CD8-positive, alpha-beta memory T cell (primary cell): ENCODE measurements around the gene GPSM1. TPM values are rescaled to one million over a fixed set of nuclear protein-coding genes. Genes with fewer than 3 reads are reported as not detected.

Source experiments
- CTCF ChIA-PET: fragments of 350-600 bp; sonication (Branson Sonifier 250); formaldehyde crosslinking; loops from one replicate; lab custom pipeline; 2021; ENCODE audit warnings: antibody characterized with exemption; lab: Charles Lee
- POLR2A ChIA-PET: fragments of 350-600 bp; sonication (Branson Sonifier 250); formaldehyde crosslinking; loops from one replicate; lab custom pipeline; 2021; ENCODE audit warnings: antibody characterized with exemption; lab: Charles Lee
- DNase-seq, 5 donors: peaks; one replicate each; pipeline versions ENCODE4 v3.0.0 to v3.0.0-alpha.2; 2020 to 2022; ENCODE audit warnings: mixed read lengths in 1 of 5
- H3K27ac ChIP-seq: one replicate; pipeline ENCODE4 v1.7.0; 2013; ENCODE audit warnings: low read depth, mild to moderate bottlenecking, low read length, moderate library complexity
- H3K27me3 ChIP-seq: 2 replicates; pipeline ENCODE4 v1.7.0; 2013; ENCODE audit warnings: low read length, mild to moderate bottlenecking; ENCODE audit not compliant: insufficient read depth, poor library complexity, severe bottlenecking
- H3K36me3 ChIP-seq: 2 replicates; pipeline ENCODE4 v1.7.0; 2013; ENCODE audit warnings: mild to moderate bottlenecking, low read length, moderate library complexity; ENCODE audit not compliant: insufficient read depth
- H3K4me1 ChIP-seq: 2 replicates; pipeline ENCODE4 v1.7.0; 2013; ENCODE audit warnings: mild to moderate bottlenecking, low read length, moderate library complexity; ENCODE audit not compliant: insufficient read depth
- H3K4me3 ChIP-seq: 2 replicates; pipeline ENCODE4 v1.7.0; 2013; ENCODE audit warnings: mild to moderate bottlenecking, low read length
- H3K9me3 ChIP-seq: 2 replicates; pipeline ENCODE4 v1.7.0; 2013; ENCODE audit warnings: mild to moderate bottlenecking, low read length
- H3K27ac Mint-ChIP-seq, 8 donors: one replicate each; pipeline ENCODE4 v1.8.0; 2020 to 2021; ENCODE audit warnings: mixed read lengths in 8 of 8, mild to moderate bottlenecking in 6 of 8, inconsistent platforms in 3 of 8, moderate library complexity in 3 of 8
- H3K27me3 Mint-ChIP-seq, 2 donors: one replicate each; pipeline ENCODE4 v1.8.0; 2020 to 2021; ENCODE audit warnings: mixed read lengths in 2 of 2, mild to moderate bottlenecking in 1 of 2, moderate library complexity in 1 of 2
- H3K36me3 Mint-ChIP-seq, 3 donors: one replicate each; pipeline ENCODE4 v1.8.0; 2020 to 2021; ENCODE audit warnings: mixed read lengths in 3 of 3, inconsistent platforms in 1 of 3, mild to moderate bottlenecking in 1 of 3
- H3K4me1 Mint-ChIP-seq, 3 donors: one replicate each; pipeline ENCODE4 v1.8.0; 2020 to 2021; ENCODE audit warnings: mixed read lengths in 3 of 3, inconsistent platforms in 1 of 3, mild to moderate bottlenecking in 1 of 3
- H3K4me3 Mint-ChIP-seq, 7 donors: one replicate each; pipeline ENCODE4 v1.8.0; 2020 to 2021; ENCODE audit warnings: mixed read lengths in 7 of 7, mild to moderate bottlenecking in 6 of 7, moderate library complexity in 4 of 7, inconsistent platforms in 2 of 7
- H3K9me3 Mint-ChIP-seq, 5 donors: one replicate each; pipeline ENCODE4 v1.8.0; 2020 to 2022; ENCODE audit warnings: mixed read lengths in 5 of 5, mild to moderate bottlenecking in 3 of 5, moderate library complexity in 2 of 5, inconsistent platforms in 1 of 5
- polyA plus RNA-seq: library from polyadenylated mRNA; unstranded; fragments of 300-500 nt; fragmentation: Illumina TruSeq; gene quantifications from one replicate; pipeline ENCODE4 v1.2.3, GENCODE V29; 2021
- total RNA-seq, 2 experiments: library from RNA; stranded (reverse); gene quantifications; one replicate each; pipeline ENCODE4 v1.2.3, GENCODE V29; 2021

GPSM1 gene
- total and polyA plus RNA-seq, 3 experiments from 2014 or later, result 1.7 to 7.5 (median 6.8) TPM

DNA sequence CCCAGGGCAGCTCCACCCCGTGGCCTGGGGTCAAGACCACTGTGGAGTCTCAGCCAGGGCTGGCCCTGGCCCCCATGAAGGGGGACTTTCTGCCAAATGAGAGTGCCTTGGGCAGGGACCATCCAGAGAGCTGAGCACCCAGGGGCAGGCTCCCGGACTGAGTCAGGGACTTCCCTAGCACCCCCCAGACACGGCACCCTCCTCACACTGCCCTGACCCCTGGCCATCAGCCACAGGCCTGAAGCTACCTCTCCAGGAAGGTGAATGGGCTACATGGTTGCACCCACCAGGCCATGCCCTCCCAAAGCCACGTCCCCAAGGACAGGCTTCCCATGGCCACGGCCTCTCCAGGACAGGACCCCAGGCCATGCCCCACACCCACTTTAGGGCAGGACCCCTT, 32.9 kb upstream of the GPSM1 start:
- no peaks in the 10 kb centered on the region for H3K36me3 ChIP-seq
- Mint-ChIP-seq H3K4me1 (no peaks in the 10 kb centered on the region), H3K36me3 (no peaks in the 10 kb centered on the region)

DNA sequence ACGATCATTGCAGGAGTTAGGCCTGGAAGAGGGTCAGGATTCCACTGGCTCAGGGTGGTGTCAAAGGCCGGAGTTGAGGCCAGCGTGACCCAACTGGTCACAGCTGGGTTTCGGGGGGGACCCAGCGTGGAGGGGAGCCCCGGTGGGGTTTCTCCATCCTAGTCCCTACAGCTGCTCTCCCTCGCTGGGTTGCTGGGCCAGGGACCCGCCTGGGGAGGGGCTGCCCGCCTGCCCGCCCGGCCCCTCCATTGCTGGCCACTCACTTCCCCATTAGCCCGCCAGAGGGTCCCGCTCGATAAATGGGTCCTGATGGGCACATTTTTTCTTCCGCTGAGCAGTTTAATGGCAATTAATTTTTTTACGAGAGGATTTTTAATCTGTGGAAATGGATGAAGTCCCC, 32.3 kb upstream of the GPSM1 start:
- Histone ChIP-seq H3K27me3 (no peaks in the 10 kb centered on the region), H3K9me3 (no peaks in the 10 kb centered on the region), H3K4me3 (no peak overlapping the region), H3K27ac (no peak overlapping the region), H3K36me3 (no peaks in the 10 kb centered on the region), H3K4me1 (no peaks in the 10 kb centered on the region)
- no peak for DNase-seq
- H3K27me3 Mint-ChIP-seq, result peaks cover 3 to 4% of the 10 kb centered on the region in 2 donors
- H3K4me3 Mint-ChIP-seq, result no peak overlapping the region
- no peak overlapping the region for H3K27ac Mint-ChIP-seq
- POLR2A ChIA-PET, result no interaction called here
- H3K9me3 Mint-ChIP-seq, result no peaks in the 10 kb centered on the region
- CTCF ChIA-PET, result no interaction called here
- H3K36me3 Mint-ChIP-seq, result no peaks in the 10 kb centered on the region
- H3K4me1 Mint-ChIP-seq, result no peaks in the 10 kb centered on the region

More for the DNA sequence above, 32.9 kb upstream of the GPSM1 start:
- no peak overlapping the region for H3K4me3 ChIP-seq
- no peaks in the 10 kb centered on the region for H3K4me1 ChIP-seq
- CTCF ChIA-PET, result no interaction called here
- Mint-ChIP-seq H3K4me3 (no peak overlapping the region), H3K9me3 (no peaks in the 10 kb centered on the region), H3K27me3 (peaks cover 0 to 4% of the 10 kb centered on the region in 2 donors), H3K27ac (no peak overlapping the region)
- DNase-seq, result no peak
- no peak overlapping the region for H3K27ac ChIP-seq
- no peaks in the 10 kb centered on the region for H3K9me3 ChIP-seq
- POLR2A ChIA-PET, result no interaction called here
- no peaks in the 10 kb centered on the region for H3K27me3 ChIP-seq

DNA sequence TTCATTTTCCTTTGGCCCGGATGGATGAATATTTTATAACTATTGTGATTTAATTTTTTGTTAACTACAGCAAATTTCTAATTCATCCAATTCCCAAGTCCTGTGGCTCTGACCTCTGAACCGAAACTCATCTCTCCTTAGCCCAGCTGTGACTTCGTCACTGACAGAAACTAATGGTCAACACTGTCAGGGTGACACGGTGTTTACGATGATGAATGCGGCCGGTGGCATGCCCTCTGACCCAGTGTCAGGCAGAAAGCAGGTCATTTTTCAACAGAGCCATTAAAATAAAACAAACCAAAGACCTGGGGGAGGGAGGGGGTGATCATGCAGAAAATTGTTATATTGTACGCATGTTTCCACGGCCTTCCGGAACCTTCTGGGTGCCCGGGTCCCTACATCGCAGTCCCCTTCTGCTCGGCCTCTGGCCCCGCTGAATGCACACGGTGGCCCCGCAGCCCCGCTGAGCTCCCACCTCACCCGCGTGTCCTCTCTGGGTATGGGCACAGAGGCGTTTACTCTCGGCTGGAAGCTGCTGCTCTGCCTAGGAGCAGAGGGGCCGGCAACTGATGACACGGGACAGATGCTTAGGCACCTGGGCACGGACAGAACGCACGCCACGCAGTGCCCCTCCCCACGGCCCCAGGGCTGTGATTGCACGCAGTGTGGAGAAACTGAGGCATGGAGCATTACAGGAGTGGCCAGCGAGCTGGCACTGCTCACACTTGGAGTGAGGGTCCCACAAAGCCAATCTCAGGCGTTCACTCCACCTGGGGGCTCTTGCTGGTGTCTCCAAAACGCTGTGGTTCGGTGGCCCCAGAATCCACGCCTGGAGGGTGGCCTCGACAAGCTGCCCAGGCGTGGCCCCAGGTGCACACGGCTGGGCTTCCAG, 31.6 kb upstream of the GPSM1 start:
- POLR2A ChIA-PET, result no interaction called here
- CTCF ChIA-PET, result interaction anchor here (1.3 kb wide), 1 partner anchor 13 kb away, joined by 3 read pairs; no protein-coding TSS in a partner anchor

GRCh38 chr9:136296434-136297015, 30.8 kb upstream of the GPSM1 start:
- Histone ChIP-seq H3K27me3 (no peaks in the 10 kb centered on the region), H3K4me3 (no peak overlapping the region), H3K27ac (no peak overlapping the region), H3K9me3 (no peaks in the 10 kb centered on the region), H3K4me1 (no peaks in the 10 kb centered on the region), H3K36me3 (no peaks in the 10 kb centered on the region)
- ChIA-PET CTCF (interaction anchor here (1.3 kb wide), 1 partner anchor 14 kb away, joined by 3 read pairs; no protein-coding TSS in a partner anchor), POLR2A (no interaction called here)
- DNase-seq, result no peak
- no peak overlapping the region for H3K4me3 Mint-ChIP-seq
- H3K36me3 Mint-ChIP-seq, result no peaks in the 10 kb centered on the region
- no peak overlapping the region for H3K27ac Mint-ChIP-seq
- peaks cover 3 to 4% of the 10 kb centered on the region in 2 donors for H3K27me3 Mint-ChIP-seq
- H3K4me1 Mint-ChIP-seq, result no peaks in the 10 kb centered on the region
- H3K9me3 Mint-ChIP-seq, result no peaks in the 10 kb centered on the region

More for the DNA sequence above, 31.6 kb upstream of the GPSM1 start:
- H3K27me3 ChIP-seq, result no peaks in the 10 kb centered on the region
- H3K9me3 ChIP-seq, result no peaks in the 10 kb centered on the region
- Mint-ChIP-seq H3K4me1 (no peaks in the 10 kb centered on the region), H3K27me3 (peaks cover 3 to 4% of the 10 kb centered on the region in 2 donors), H3K27ac (no peak overlapping the region), H3K36me3 (no peaks in the 10 kb centered on the region), H3K4me3 (no peak overlapping the region), H3K9me3 (no peaks in the 10 kb centered on the region)
- no peaks in the 10 kb centered on the region for H3K36me3 ChIP-seq
- H3K27ac ChIP-seq, result no peak overlapping the region
- H3K4me3 ChIP-seq, result no peak overlapping the region
- no peaks in the 10 kb centered on the region for H3K4me1 ChIP-seq
- DNase-seq, result no peak

- Mint-ChIP-seq H3K27ac (no peak overlapping the region), H3K4me1 (no peaks in the 10 kb centered on the region), H3K36me3 (no peaks in the 10 kb centered on the region), H3K4me3 (no peak overlapping the region), H3K27me3 (peaks cover 3 to 4% of the 10 kb centered on the region in 2 donors), H3K9me3 (no peaks in the 10 kb centered on the region)
- Histone ChIP-seq H3K27me3 (no peaks in the 10 kb centered on the region), H3K9me3 (no peaks in the 10 kb centered on the region), H3K36me3 (no peaks in the 10 kb centered on the region), H3K4me3 (no peak overlapping the region), H3K4me1 (no peaks in the 10 kb centered on the region), H3K27ac (no peak overlapping the region)
- DNase-seq, result no peak
- ChIA-PET CTCF (interaction anchor here (1.3 kb wide), 1 partner anchor 14 kb away, joined by 3 read pairs; no protein-coding TSS in a partner anchor), POLR2A (no interaction called here)
These were observed 30.2 kb upstream of the GPSM1 start for GRCh38 chr9:136297016-136297691.

DNA sequence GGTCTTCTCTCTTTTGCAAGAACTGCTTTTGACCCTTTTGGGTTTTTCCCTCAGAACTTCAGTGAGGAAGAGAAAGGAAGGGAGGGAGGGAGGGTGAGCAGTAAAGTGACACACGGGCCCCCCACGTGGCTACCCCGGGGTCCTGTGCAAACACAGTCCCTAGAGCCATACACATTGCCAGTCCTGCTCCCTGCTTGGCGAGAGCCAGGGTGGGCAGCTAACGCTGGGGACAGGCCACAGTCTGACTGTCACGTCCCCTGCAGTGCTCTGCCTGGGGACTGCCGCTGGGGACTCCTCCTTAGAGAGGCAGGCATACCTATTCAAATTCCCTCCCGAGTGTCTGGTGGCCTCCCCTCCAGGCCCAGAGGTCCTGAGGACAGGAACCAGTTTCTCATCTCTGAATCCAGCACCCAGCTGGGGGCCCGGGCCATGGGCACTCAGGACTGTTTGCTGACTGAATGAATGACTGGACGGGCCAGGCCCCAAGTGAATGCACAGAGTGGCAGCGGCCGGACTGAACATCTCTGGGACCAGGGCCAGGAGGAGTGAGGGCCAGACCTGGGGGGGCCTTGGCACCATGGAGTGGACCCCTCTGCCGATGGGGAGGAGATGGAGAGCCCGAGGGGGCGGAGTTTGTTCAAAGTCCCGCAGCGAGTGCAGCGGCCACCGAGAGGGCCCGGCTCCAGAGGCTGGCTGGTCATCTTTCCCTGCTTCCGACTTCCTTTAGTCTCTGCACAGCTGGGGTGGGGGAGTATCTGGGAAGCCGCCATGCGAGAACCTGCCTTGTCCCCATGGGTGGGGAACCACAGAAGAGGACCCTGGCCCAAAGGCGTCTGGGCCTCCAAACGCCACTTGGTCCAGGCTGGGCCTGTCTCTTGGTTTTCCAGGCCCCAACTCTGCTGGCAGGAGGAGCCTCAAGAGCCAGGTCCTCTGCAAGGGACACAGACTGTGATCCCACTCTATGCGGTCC, 29.3 kb upstream of the GPSM1 start:
- Histone ChIP-seq H3K36me3 (no peaks in the 10 kb centered on the region), H3K27ac (no peak overlapping the region), H3K27me3 (no peaks in the 10 kb centered on the region), H3K4me1 (no peaks in the 10 kb centered on the region), H3K9me3 (no peaks in the 10 kb centered on the region), H3K4me3 (no peak overlapping the region)
- Mint-ChIP-seq H3K36me3 (no peaks in the 10 kb centered on the region), H3K4me1 (no peaks in the 10 kb centered on the region), H3K27ac (peak overlapping the region in 1 of 8 donors; percentile 86), H3K4me3 (no peak overlapping the region), H3K9me3 (no peaks in the 10 kb centered on the region), H3K27me3 (peaks cover 3 to 4% of the 10 kb centered on the region in 2 donors)
- no peak for DNase-seq
- ChIA-PET CTCF (no interaction called here), POLR2A (no interaction called here)

DNA sequence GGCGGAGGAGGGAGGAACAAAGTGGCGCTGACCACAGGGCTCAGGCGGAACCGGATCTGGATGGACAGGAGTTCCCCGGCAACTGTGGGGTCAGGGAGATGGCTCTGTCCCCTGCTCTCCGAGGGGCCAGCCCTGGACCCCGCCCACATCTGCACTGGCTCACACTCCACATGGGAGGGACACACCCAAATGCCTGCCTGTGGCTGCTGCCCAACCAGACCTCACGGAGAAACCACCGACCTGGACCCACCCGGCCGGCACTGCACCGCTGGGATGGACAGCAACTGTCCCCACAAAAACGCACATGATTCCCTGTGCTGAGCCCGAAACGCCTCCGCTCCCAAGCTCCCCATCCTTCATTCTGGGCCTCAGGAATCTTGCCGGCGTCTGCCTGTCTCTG, 28.2 kb upstream of the GPSM1 start:
- Histone ChIP-seq H3K9me3 (no peaks in the 10 kb centered on the region), H3K4me1 (no peaks in the 10 kb centered on the region), H3K4me3 (no peak overlapping the region), H3K27ac (no peak overlapping the region), H3K27me3 (no peaks in the 10 kb centered on the region), H3K36me3 (no peaks in the 10 kb centered on the region)
- no peak overlapping the region for H3K27ac Mint-ChIP-seq
- no peak for DNase-seq
- H3K4me3 Mint-ChIP-seq, result no peak overlapping the region
- H3K4me1 Mint-ChIP-seq, result no peaks in the 10 kb centered on the region
- no peaks in the 10 kb centered on the region for H3K9me3 Mint-ChIP-seq
- ChIA-PET CTCF (no interaction called here), POLR2A (no interaction called here)
- H3K27me3 Mint-ChIP-seq, result peaks cover 3 to 4% of the 10 kb centered on the region in 2 donors
- H3K36me3 Mint-ChIP-seq, result no peaks in the 10 kb centered on the region
